ENCODE results near the gene PDE4B.
A peak's percentile ranks its signal among the peaks of the same experiment; 100 is the strongest.

PDE4B gene

DNA sequence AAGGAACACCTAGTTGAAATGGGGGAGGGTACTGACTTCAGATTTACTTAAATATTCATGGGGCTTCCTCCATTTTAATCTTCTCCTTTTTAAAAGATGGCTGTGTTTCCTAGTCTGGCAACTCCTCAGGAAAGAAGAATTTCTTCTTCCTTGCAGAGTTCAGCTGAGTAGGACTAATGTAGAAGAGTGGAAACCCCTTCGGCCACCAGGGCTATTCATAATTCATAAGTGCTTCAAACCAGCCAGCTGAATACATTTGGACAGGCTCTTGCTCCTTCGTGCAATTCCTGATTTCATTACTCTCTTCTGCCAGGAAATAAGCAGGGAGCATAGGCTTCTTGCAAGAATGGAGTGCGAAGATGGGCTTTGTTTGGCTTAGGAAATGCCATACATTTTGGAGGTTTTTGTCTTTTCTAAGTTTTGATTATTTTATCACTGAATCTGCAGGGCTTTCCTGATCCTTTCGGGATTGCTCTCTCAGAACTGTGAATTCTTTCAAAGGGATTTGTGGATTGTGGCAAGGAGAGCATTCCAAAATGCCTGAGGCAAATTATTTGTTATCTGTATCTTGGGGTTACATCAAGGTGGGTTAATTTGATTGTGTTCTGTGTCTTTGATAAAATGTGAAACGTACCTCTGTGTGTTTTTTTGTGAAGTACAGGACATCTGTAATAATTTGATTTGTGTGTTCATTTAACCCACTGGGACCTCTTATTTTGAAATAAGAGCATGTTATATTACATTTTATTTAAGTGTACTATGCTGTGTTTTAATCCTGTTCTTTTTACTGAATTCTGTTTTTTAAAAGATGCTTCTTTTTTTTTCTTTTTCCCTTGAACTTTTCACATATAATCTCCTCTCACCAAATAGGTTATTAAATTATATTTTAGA is 561.9 kb downstream of the PDE4B start:
- H3K4me3 ChIP-seq (replicated peaks; ENCODE audit: low read depth, low read length): peak overlapping the region; percentile 18
- peak; percentile 75 for DNase-seq (ENCODE audit: low read depth)
- TF ChIP-seq, protein P1, sequence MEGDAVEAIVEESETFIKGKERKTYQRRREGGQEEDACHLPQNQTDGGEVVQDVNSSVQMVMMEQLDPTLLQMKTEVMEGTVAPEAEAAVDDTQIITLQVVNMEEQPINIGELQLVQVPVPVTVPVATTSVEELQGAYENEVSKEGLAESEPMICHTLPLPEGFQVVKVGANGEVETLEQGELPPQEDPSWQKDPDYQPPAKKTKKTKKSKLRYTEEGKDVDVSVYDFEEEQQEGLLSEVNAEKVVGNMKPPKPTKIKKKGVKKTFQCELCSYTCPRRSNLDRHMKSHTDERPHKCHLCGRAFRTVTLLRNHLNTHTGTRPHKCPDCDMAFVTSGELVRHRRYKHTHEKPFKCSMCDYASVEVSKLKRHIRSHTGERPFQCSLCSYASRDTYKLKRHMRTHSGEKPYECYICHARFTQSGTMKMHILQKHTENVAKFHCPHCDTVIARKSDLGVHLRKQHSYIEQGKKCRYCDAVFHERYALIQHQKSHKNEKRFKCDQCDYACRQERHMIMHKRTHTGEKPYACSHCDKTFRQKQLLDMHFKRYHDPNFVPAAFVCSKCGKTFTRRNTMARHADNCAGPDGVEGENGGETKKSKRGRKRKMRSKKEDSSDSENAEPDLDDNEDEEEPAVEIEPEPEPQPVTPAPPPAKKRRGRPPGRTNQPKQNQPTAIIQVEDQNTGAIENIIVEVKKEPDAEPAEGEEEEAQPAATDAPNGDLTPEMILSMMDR (IDR thresholded peaks at IDR 0.05; ENCODE audit: low read length, missing control alignments): no peak

DNA sequence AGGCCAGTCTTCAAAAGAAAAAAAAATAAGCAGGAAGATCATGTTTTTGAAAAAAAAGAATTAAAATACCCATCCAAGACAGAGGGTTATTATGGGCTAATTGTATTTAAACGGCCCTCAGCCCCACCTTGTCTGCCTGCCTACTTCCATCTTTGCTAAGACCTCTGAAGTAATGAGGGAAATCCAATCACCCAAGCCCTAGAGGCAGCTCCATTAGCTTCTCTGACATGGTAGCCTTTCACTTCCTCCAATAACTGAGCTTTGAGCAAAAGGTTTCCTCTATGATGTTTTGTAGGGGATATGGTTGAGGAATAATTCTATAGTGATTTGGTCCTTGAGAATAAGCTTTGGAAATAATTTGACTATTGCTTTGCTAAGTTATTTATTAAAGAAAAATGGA is 563.1 kb downstream of the PDE4B start:
- TF ChIP-seq, protein P1 (IDR thresholded peaks at IDR 0.05; ENCODE audit: low read length, missing control alignments): no peak
- no peak overlapping the region for H3K4me3 ChIP-seq (replicated peaks; ENCODE audit: low read depth, low read length)
- DNase-seq (ENCODE audit: low read depth): no peak

DNA sequence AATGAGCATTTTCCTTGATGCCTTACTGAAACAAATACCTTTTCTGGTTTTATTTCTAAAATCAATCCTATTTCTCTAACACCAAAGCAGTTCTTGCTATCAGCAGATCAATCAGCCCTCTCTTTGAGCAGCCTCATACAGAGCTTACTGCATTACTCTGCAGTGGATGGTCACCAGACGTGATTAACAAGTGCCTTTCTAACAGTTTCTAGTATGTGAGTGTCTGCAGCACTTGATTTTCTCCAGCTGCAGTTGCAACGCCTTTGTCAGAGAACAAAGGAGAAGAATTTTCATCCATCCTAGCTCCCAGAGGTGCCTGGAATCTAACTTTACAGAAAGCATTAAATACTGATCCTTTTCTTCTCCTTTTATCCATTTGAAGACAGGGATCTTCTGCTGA is 563.9 kb downstream of the PDE4B start:
- no peak overlapping the region for H3K4me3 ChIP-seq (replicated peaks; ENCODE audit: low read depth, low read length)
- DNase-seq (ENCODE audit: low read depth): no peak
- TF ChIP-seq, protein P1 (IDR thresholded peaks at IDR 0.05; ENCODE audit: low read length, missing control alignments): no peak

DNA sequence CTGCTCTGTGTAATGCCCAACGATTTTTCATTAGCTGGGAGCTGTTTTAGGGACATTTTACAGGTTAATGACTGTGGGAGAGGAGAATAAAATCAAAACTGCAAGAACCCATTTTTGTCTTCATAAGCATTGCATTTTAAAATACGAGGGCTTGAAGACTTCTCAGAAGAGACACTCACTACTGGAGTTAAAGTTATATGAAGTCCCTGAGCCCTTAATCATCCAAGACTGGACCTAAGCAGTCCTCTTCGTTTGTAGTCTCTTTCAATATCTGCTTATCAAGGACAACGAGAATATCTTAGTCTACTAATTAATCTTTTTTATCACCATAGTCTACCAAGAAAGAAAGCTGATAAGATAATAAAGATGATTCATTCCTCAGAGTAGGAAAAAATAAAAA is 564.3 kb downstream of the PDE4B start:
- no peak overlapping the region for H3K4me3 ChIP-seq (replicated peaks; ENCODE audit: low read depth, low read length)
- DNase-seq (ENCODE audit: low read depth): no peak
- TF ChIP-seq, protein P1 (IDR thresholded peaks at IDR 0.05; ENCODE audit: low read length, missing control alignments): no peak

DNA sequence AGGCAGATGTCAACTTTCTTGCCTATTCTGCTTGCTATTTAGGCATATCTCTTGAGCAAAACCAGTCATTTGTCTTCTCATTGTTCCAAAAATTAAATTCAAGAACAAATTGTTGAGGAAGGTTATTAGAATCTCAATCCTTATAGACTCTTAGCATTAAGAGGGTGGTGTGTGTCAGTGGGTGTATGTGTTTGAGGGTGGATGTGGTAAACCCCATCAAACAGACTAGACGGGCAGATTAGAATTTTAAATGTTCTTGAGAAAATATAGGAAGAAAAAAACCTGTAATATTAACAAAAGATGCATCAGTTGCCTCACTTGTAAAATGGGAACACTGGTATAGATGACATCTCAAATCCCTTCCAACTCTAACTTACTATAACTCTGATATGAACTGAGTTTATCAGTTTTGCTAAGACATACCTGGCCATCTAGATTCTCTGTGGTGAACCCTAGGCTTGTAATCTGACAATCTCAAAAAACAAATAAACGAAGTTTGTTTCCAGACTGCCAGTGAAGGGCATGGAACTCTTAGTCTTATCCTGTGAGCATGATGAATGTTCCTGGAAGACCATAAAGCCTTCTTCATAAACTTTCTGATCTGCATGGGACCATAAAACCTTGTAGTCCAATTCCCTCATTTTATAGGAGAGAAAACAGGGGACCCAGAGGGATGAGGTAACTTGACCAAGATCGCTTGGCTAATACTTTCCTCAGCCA is 564.9 kb downstream of the PDE4B start:
- no peak for DNase-seq (ENCODE audit: low read depth)
- no peak overlapping the region for H3K4me3 ChIP-seq (replicated peaks; ENCODE audit: low read depth, low read length)
- TF ChIP-seq, protein P1 (IDR thresholded peaks at IDR 0.05; ENCODE audit: low read length, missing control alignments): no peak

DNA sequence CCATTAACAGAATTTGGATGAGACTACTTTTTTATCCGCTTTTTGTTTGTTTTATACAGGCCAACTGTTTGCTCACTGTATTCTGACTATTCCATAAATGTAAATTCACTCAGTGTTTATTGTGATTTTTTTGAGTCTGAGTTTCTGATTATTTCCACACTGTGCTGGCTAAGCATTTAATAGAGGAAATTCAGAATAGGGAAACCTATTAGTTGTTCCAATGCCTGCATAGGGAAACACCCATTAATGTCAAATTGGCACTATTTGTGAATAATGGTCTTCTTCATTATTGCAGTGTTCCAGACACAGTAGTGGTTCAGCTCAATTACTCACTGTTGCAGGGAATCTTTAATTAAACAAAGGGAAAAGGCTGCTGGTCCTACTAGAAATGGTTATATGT is 566.6 kb downstream of the PDE4B start:
- TF ChIP-seq, protein P1 (IDR thresholded peaks at IDR 0.05; ENCODE audit: low read length, missing control alignments): no peak
- H3K4me3 ChIP-seq (replicated peaks; ENCODE audit: low read depth, low read length): no peak overlapping the region
- DNase-seq (ENCODE audit: low read depth): no peak

All from fibroblast of pulmonary artery (primary cell).